Panc1 (cell line): Measurements from ENCODE around the gene FAF1. TPM values are rescaled to one million over a fixed set of nuclear protein-coding genes. Genes with fewer than 3 reads are reported as not detected.

Experiments used
- ATAC-seq: fragments of 200-7000 bp; cut with Tn5 transposase; 2 replicates; pipeline ENCODE4 v1.9.1; 2020; ENCODE audit warnings: mild to moderate bottlenecking, moderate library complexity
- BruUV-seq: library from RNA; stranded (reverse); fragments of 400-500 nt; replicated peaks from 2 replicates; lab custom pipeline; 2021; lab: Mats Ljungman, UMichigan
- CTCF ChIA-PET: fragments of 300-600 bp; sonication (Branson Sonifier 250); formaldehyde crosslinking; loops from one replicate; lab custom pipeline; 2022; ENCODE audit warnings: antibody characterized with exemption; lab: Charles Lee
- POLR2A ChIA-PET: fragments of 300-600 bp; sonication (Branson Sonifier 250); formaldehyde crosslinking; loops from one replicate; lab custom pipeline; 2022; ENCODE audit warnings: antibody characterized with exemption; lab: Charles Lee
- DNase-seq: peaks from one replicate; pipeline ENCODE4 v3.0.0-alpha.2; 2010; ENCODE audit warnings: low read depth, low spot score
- H3K27ac ChIP-seq: 2 replicates; pipeline ENCODE4 v1.5.1; 2011; ENCODE audit warnings: mild to moderate bottlenecking, low read length, inconsistent platforms
- H3K27me3 ChIP-seq: fragments of 200-500 bp; sonication (Bioruptor generic); 2 replicates; pipeline ENCODE4 v1.6.0; 2014; ENCODE audit warnings: low read length, inconsistent platforms; ENCODE audit not compliant: control insufficient read depth, insufficient read depth
- H3K36me3 ChIP-seq: fragments of 200-500 bp; sonication (Bioruptor generic); 2 replicates; pipeline ENCODE4 v1.5.1; 2014; ENCODE audit warnings: inconsistent platforms, mild to moderate bottlenecking, low read length, moderate library complexity; ENCODE audit not compliant: control insufficient read depth, insufficient read depth
- H3K4me1 ChIP-seq: 2 replicates; pipeline ENCODE4 v1.5.1; 2011; ENCODE audit warnings: inconsistent platforms, mild to moderate bottlenecking, low read length, moderate library complexity; ENCODE audit not compliant: control insufficient read depth, insufficient read depth
- H3K4me3 ChIP-seq, 2 experiments: 2 replicates each; pipeline ENCODE4 v1.5.1; 2011 to 2012; ENCODE audit warnings: low read depth in 2 of 2, low read length in 2 of 2, mild to moderate bottlenecking in 2 of 2, inconsistent platforms in 1 of 2, moderate library complexity in 1 of 2
- H3K9me3 ChIP-seq: fragments of 200-500 bp; sonication (Bioruptor generic); 2 replicates; pipeline ENCODE4 v1.5.1; 2014; ENCODE audit warnings: low read depth, mild to moderate bottlenecking, inconsistent platforms, low read length, moderate library complexity; ENCODE audit not compliant: control insufficient read depth, insufficient read depth
- CTCF ChIP-seq: fragments of 450-650 bp; IDR thresholded peaks from 2 replicates; pipeline ENCODE4 v1.5.1; 2017; ENCODE audit warnings: mild to moderate bottlenecking
- POLR2AphosphoS5 ChIP-seq: IDR thresholded peaks from 2 replicates; pipeline ENCODE4 v1.6.1; 2012; ENCODE audit warnings: mild to moderate bottlenecking, low read depth, low read length, moderate library complexity
- REST ChIP-seq, 2 experiments: IDR thresholded peaks; 2 replicates each; pipeline ENCODE4 v1.6.1; 2011 to 2012; ENCODE audit warnings: low read depth in 2 of 2, control low read depth in 1 of 2, low read length in 1 of 2, mild to moderate bottlenecking in 1 of 2, moderate library complexity in 1 of 2; ENCODE audit not compliant: insufficient read depth in 1 of 2
- SIN3A ChIP-seq: IDR thresholded peaks from 2 replicates; pipeline ENCODE4 v1.6.1; 2012; ENCODE audit warnings: low read depth, mild to moderate bottlenecking, low read length, moderate library complexity, borderline replicate concordance; ENCODE audit not compliant: insufficient read depth
- TCF7L2 ChIP-seq: IDR thresholded peaks from 2 replicates; pipeline ENCODE4 v1.6.1; 2011; ENCODE audit warnings: mild to moderate bottlenecking, low read depth, low read length, inconsistent platforms
- in situ Hi-C: cut with HindIII; loops from 2 replicates; pipeline ENCODE4 v1.10.0; 2016; ENCODE audit warnings: low sequenced_read_pairs, low pct_unique_long_range_greater_than_20kb
- intact Hi-C: fragments of 100-400 bp; cut with micrococcal nuclease; formaldehyde crosslinking; loops from one replicate; pipeline ENCODE4 v1.10.0; 2022; ENCODE audit not compliant: unreplicated experiment
- total RNA-seq: library from RNA; stranded (reverse); gene quantifications from one replicate; pipeline ENCODE4 v1.2.1, GENCODE V29; 2021; ENCODE audit not compliant: unreplicated experiment

The FAF1 gene
- total RNA-seq, 1 experiment from 2014 or later: 101 TPM

- in situ Hi-C loops: no loop called here
- ATAC-seq (no peak), DNase-seq (no peak)
- no peak overlapping the region for H3K4me3 ChIP-seq
- ChIA-PET POLR2A (no interaction called here), CTCF (no interaction called here)
- no peak for TF ChIP-seq POLR2AphosphoS5
- TF ChIP-seq CTCF: no peak
- TF ChIP-seq TCF7L2: no peak
- no peak for TF ChIP-seq SIN3A
- TF ChIP-seq REST (IDR thresholded peaks at IDR 0.05; ENCODE audit: insufficient read depth in 1 of 2, low read depth in 2 of 2, low read length in 1 of 2): no peak
- intact Hi-C loops: no loop called here
- no peaks in the 10 kb centered on the region for H3K4me1 ChIP-seq
- BruUV-seq: no TSS peak
- no peaks in the 10 kb centered on the region for H3K36me3 ChIP-seq
- no peaks in the 10 kb centered on the region for H3K27me3 ChIP-seq
- no peak overlapping the region for H3K27ac ChIP-seq
- H3K9me3 ChIP-seq: no peaks in the 10 kb centered on the region
These were observed 301.5 kb downstream of the FAF1 start for GRCh38 chr1:50658459-50659076.

GRCh38 chr1:50656931-50657330 is 303.1 kb downstream of the FAF1 start:
- in situ Hi-C loops: no loop called here
- ATAC-seq (no peak), DNase-seq (no peak)
- ChIA-PET POLR2A (no interaction called here), CTCF (no interaction called here)
- intact Hi-C loops: no loop called here
- no peaks in the 10 kb centered on the region for H3K4me1 ChIP-seq
- no peaks in the 10 kb centered on the region for H3K27me3 ChIP-seq
- TF ChIP-seq CTCF (no peak), SIN3A (no peak)
- H3K27ac ChIP-seq: no peak overlapping the region
- H3K9me3 ChIP-seq: no peaks in the 10 kb centered on the region
- BruUV-seq: no TSS peak
- H3K36me3 ChIP-seq: no peaks in the 10 kb centered on the region
- no peak overlapping the region for H3K4me3 ChIP-seq
